ENCODE results near the gene TBX10.
"Not testable (repeated sequence)": the region's sequence is repeated elsewhere in the genome, so short reads cannot be mapped to it uniquely, and the experiment has no call there.

The TBX10 gene

GRCh38 chr11:67605231-67606011 is 34.1 kb downstream of the TBX10 start:
- no peaks in the 10 kb centered on the region for H3K9me3 ChIP-seq (ENCODE audit: control insufficient read depth, low read length)
- TF ChIP-seq, protein P1, sequence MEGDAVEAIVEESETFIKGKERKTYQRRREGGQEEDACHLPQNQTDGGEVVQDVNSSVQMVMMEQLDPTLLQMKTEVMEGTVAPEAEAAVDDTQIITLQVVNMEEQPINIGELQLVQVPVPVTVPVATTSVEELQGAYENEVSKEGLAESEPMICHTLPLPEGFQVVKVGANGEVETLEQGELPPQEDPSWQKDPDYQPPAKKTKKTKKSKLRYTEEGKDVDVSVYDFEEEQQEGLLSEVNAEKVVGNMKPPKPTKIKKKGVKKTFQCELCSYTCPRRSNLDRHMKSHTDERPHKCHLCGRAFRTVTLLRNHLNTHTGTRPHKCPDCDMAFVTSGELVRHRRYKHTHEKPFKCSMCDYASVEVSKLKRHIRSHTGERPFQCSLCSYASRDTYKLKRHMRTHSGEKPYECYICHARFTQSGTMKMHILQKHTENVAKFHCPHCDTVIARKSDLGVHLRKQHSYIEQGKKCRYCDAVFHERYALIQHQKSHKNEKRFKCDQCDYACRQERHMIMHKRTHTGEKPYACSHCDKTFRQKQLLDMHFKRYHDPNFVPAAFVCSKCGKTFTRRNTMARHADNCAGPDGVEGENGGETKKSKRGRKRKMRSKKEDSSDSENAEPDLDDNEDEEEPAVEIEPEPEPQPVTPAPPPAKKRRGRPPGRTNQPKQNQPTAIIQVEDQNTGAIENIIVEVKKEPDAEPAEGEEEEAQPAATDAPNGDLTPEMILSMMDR (IDR thresholded peaks at IDR 0.05) = no peak
- peaks cover 3% of the 10 kb centered on the region for H3K4me1 ChIP-seq
- H3K79me2 ChIP-seq = peaks cover 3% of the 10 kb centered on the region
- no peak overlapping the region for H3K4me3 ChIP-seq (ENCODE audit: low read depth, low read length)
- H3K36me3 ChIP-seq (ENCODE audit: control insufficient read depth, insufficient read depth, low read length) = no peaks in the 10 kb centered on the region
- H3K4me2 ChIP-seq (ENCODE audit: low read length) = peak overlapping the region; percentile 76
- no peak overlapping the region for H3K9ac ChIP-seq
- H3K27me3 ChIP-seq (ENCODE audit: control insufficient read depth, insufficient read depth, low read length) = no peaks in the 10 kb centered on the region
- no peak overlapping the region for H3K27ac ChIP-seq
- peak overlapping the region; percentile 89 for H2AFZ ChIP-seq

- H3K79me2 ChIP-seq = peaks cover 3% of the 10 kb centered on the region
- no peaks in the 10 kb centered on the region for H3K27me3 ChIP-seq (ENCODE audit: control insufficient read depth, insufficient read depth, low read length)
- no peak overlapping the region for H3K4me3 ChIP-seq (ENCODE audit: low read depth, low read length)
- H3K4me2 ChIP-seq (ENCODE audit: low read length) = no peak overlapping the region
- H3K27ac ChIP-seq = no peak overlapping the region
- H3K9ac ChIP-seq = no peak overlapping the region
- H3K9me3 ChIP-seq (ENCODE audit: control insufficient read depth, low read length) = no peaks in the 10 kb centered on the region
- no peak overlapping the region for H2AFZ ChIP-seq
- TF ChIP-seq, protein P1 (IDR thresholded peaks at IDR 0.05) = no peak
- H3K36me3 ChIP-seq (ENCODE audit: control insufficient read depth, insufficient read depth, low read length) = no peaks in the 10 kb centered on the region
- H3K4me1 ChIP-seq = peaks cover 3% of the 10 kb centered on the region
Observed at GRCh38 chr11:67604815-67605214, 34.7 kb downstream of the TBX10 start.

DNA sequence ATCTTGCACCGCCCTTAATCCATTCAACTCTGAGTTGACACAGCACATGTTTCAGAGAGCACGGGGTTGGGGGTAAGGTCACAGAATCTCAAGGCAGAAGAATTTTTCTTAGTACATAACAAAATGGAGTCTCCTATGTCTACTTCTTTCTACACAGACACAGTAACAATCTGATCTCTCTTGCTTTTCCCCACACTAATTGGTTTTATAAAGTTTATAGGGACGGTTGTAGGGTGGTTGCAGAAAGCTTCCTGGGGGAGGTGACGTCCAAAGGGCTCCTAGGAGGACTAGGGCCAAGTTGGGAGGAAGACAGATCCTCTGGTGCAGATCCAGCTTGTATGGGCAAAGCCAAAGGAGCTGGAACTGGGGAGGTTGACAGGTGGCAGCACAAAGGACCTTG is 35.4 kb downstream of the TBX10 start:
- not testable (repeated sequence) for H3K9me3 ChIP-seq (ENCODE audit: control insufficient read depth, low read length); H2AFZ ChIP-seq; H3K9ac ChIP-seq; H3K36me3 ChIP-seq (ENCODE audit: control insufficient read depth, insufficient read depth, low read length); H3K4me1 ChIP-seq; H3K4me2 ChIP-seq (ENCODE audit: low read length); H3K27ac ChIP-seq; H3K27me3 ChIP-seq (ENCODE audit: control insufficient read depth, insufficient read depth, low read length); H3K79me2 ChIP-seq; H3K4me3 ChIP-seq (ENCODE audit: low read depth, low read length)

- Histone ChIP-seq H3K79me2 (no peaks in the 10 kb centered on the region), H3K4me2 (ENCODE audit: low read length) (no peak overlapping the region), H3K4me1 (no peaks in the 10 kb centered on the region), H3K9ac (no peak overlapping the region), H3K27ac (no peak overlapping the region), H3K36me3 (ENCODE audit: control insufficient read depth, insufficient read depth, low read length) (no peaks in the 10 kb centered on the region), H3K4me3 (ENCODE audit: low read depth, low read length) (no peak overlapping the region), H3K9me3 (ENCODE audit: control insufficient read depth, low read length) (no peaks in the 10 kb centered on the region), H2AFZ (no peak overlapping the region), H3K27me3 (ENCODE audit: control insufficient read depth, insufficient read depth, low read length) (no peaks in the 10 kb centered on the region)
- TF ChIP-seq, protein P1 (IDR thresholded peaks at IDR 0.05) = no peak
Observed at GRCh38 chr11:67601098-67601497, 38.5 kb downstream of the TBX10 start.

- Histone ChIP-seq H3K4me3 (ENCODE audit: low read depth, low read length) (no peak overlapping the region), H3K4me1 (no peaks in the 10 kb centered on the region), H3K27ac (no peak overlapping the region), H2AFZ (no peak overlapping the region), H3K9ac (no peak overlapping the region), H3K9me3 (ENCODE audit: control insufficient read depth, low read length) (no peaks in the 10 kb centered on the region), H3K79me2 (no peaks in the 10 kb centered on the region), H3K27me3 (ENCODE audit: control insufficient read depth, insufficient read depth, low read length) (no peaks in the 10 kb centered on the region), H3K4me2 (ENCODE audit: low read length) (no peak overlapping the region), H3K36me3 (ENCODE audit: control insufficient read depth, insufficient read depth, low read length) (no peaks in the 10 kb centered on the region)
- TF ChIP-seq, protein P1 (IDR thresholded peaks at IDR 0.05) = no peak
Observed at GRCh38 chr11:67600324-67601029, 39.1 kb downstream of the TBX10 start.

All from parathyroid adenoma (tissue), 2 donors.